Measurements from ENCODE around the gene VPS26A. TPM values are rescaled to one million over a fixed set of nuclear protein-coding genes. Genes with fewer than 3 reads are reported as not detected.

The VPS26A gene
- total RNA-seq, 2 experiments from 2014 or later, result 32.8 to 33.0 TPM

DNA sequence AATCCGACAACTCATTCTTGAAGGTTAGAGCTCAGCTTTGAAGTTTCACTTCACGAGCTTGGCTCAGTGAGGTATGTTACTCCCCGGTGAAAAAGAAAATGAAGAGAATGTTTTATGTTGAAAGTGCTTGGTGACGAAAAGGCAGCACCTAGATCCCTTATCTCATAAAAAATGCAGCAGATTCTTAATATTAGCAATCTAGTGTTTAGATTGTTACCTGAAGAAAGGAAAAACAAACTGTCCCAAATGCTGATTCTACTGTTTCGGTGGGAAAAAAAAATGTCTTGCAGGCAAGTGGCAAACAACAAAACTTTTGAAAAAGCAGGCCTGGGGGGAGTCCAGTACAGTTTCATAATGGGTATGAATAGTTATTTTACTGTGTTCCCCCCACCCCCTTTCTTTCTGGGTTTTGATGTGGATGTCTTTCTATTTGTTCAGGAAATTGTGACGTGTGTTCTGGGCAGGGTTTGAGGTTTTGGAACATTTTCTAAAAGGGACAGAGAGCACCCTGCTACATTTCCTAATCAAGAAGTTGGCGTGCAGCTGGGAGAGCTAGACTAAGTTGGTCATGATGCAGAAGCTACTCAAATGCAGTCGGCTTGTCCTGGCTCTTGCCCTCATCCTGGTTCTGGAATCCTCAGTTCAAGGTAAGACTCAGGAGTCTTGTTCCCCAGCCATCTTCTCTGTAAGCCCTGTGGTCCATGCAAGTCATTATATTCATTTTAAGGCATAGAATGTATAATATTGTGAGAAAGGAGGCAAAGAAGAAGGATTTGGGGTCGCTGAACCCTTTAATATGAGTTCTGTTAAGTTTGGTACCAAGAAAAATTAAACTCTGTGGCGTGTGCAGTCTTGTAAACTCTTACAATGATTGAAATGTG lies 36.1 kb upstream of the VPS26A start, which contains the start of gene SRGN:
Gene SRGN, plus strand, starts transcription at position 514 of the 881 bp plus-strand sequence. Its CDS starts 55 bp downstream, at position 569.
- H3K4me1 Mint-ChIP-seq (ENCODE audit: low read depth), result peaks cover 62% of the 10 kb centered on the region
- CTCF ChIA-PET, result interaction anchor here (0.6 to 1.0 kb wide), 3 partner anchors 81 to 137 kb away, joined by 3 to 5 read pairs (median 3); no protein-coding TSS in a partner anchor
- H3K36me3 Mint-ChIP-seq (ENCODE audit: low read depth), result peaks cover 31% of the 10 kb centered on the region
- no peaks in the 10 kb centered on the region for H3K9me3 Mint-ChIP-seq
- no peaks in the 10 kb centered on the region for H3K27me3 Mint-ChIP-seq
- peak; percentile 56 for ATAC-seq (ENCODE audit: poor library complexity)
- H3K36me3 ChIP-seq (ENCODE audit: insufficient read depth, low read length), result no peaks in the 10 kb centered on the region
- no peaks in the 10 kb centered on the region for H3K9me3 ChIP-seq (ENCODE audit: control insufficient read depth in 1 of 2, insufficient read depth in 1 of 2, low read length in 2 of 2)
- intact Hi-C loops (cut with DNase I, micrococcal nuclease), result loop anchor here in 1 of 2 experiments (1.0 kb wide), 1 partner anchor 33 kb away; no protein-coding TSS in a partner anchor
- TF ChIP-seq, protein P1, sequence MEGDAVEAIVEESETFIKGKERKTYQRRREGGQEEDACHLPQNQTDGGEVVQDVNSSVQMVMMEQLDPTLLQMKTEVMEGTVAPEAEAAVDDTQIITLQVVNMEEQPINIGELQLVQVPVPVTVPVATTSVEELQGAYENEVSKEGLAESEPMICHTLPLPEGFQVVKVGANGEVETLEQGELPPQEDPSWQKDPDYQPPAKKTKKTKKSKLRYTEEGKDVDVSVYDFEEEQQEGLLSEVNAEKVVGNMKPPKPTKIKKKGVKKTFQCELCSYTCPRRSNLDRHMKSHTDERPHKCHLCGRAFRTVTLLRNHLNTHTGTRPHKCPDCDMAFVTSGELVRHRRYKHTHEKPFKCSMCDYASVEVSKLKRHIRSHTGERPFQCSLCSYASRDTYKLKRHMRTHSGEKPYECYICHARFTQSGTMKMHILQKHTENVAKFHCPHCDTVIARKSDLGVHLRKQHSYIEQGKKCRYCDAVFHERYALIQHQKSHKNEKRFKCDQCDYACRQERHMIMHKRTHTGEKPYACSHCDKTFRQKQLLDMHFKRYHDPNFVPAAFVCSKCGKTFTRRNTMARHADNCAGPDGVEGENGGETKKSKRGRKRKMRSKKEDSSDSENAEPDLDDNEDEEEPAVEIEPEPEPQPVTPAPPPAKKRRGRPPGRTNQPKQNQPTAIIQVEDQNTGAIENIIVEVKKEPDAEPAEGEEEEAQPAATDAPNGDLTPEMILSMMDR (IDR thresholded peaks at IDR 0.05), result no peak
- POLR2A ChIA-PET, result interaction anchor here (0.6 to 2.5 kb wide), 16 partner anchors 9 to 756 kb away, joined by 3 to 38 read pairs (median 4); partner anchors contain the start of genes DDX21, HNRNPH3 and KIFBP
- no peaks in the 10 kb centered on the region for H3K27me3 ChIP-seq (ENCODE audit: control insufficient read depth in 1 of 2, insufficient read depth in 2 of 2, low read length in 2 of 2)
- peak; percentile 52 to 97 (median 60) for DNase-seq
- H3K4me1 ChIP-seq (ENCODE audit: insufficient read depth, low read length), result peaks cover 52% of the 10 kb centered on the region
- H3K27ac ChIP-seq (ENCODE audit: low read depth in 1 of 2, low read length in 2 of 2), result peak within 1 kb of the TSS; percentile 94 to 98
- peak within 1 kb of the TSS; percentile 59 for H3K4me3 ChIP-seq (ENCODE audit: low read length)
- H3K4me3 Mint-ChIP-seq, result peak within 1 kb of the TSS; percentile 88
- peak within 1 kb of the TSS; percentile 94 for H3K27ac Mint-ChIP-seq

DNA sequence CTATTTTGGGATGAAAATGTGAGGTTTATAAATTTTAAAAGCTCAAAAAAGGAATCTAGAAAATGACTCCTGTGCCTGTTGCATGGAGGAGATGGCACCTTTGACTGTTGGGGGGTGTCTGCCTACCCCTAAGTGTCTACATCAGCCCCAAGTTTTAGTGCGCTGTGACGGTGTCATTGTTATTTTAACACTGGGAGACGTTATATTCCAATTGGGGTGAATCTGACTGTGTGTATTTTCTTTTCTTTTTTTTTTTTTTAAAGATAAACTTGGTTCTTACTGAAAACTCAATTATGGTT lies 35.6 kb upstream of the VPS26A start:
- H3K36me3 Mint-ChIP-seq (ENCODE audit: low read depth), result peaks cover 36% of the 10 kb centered on the region
- H3K9me3 ChIP-seq (ENCODE audit: control insufficient read depth in 1 of 2, insufficient read depth in 1 of 2, low read length in 2 of 2), result no peaks in the 10 kb centered on the region
- no peaks in the 10 kb centered on the region for H3K36me3 ChIP-seq (ENCODE audit: insufficient read depth, low read length)
- peak overlapping the region; percentile 94 for H3K27ac Mint-ChIP-seq
- intact Hi-C loops (cut with DNase I, micrococcal nuclease), result no loop called here
- ATAC-seq (ENCODE audit: poor library complexity) (peak; percentile 11), DNase-seq (peak in 5 of 14 experiments; percentile 13 to 59 (median 57))
- H3K4me3 Mint-ChIP-seq, result peak overlapping the region; percentile 88
- TF ChIP-seq, protein P1 (IDR thresholded peaks at IDR 0.05), result no peak
- H3K4me3 ChIP-seq (ENCODE audit: low read length), result peak overlapping the region; percentile 59
- H3K4me1 ChIP-seq (ENCODE audit: insufficient read depth, low read length), result peaks cover 56% of the 10 kb centered on the region
- no peaks in the 10 kb centered on the region for H3K27me3 ChIP-seq (ENCODE audit: control insufficient read depth in 1 of 2, insufficient read depth in 2 of 2, low read length in 2 of 2)
- ChIA-PET CTCF (interaction anchor here (1.0 kb wide), 1 partner anchor 83 kb away, joined by 5 read pairs; no protein-coding TSS in a partner anchor), POLR2A (interaction anchor here (0.6 to 2.5 kb wide), 11 partner anchors 10 to 757 kb away, joined by 3 to 38 read pairs (median 4); partner anchors contain the start of genes DDX21, HNRNPH3 and KIFBP)
- no peaks in the 10 kb centered on the region for H3K9me3 Mint-ChIP-seq
- H3K27me3 Mint-ChIP-seq, result no peaks in the 10 kb centered on the region
- H3K4me1 Mint-ChIP-seq (ENCODE audit: low read depth), result peaks cover 68% of the 10 kb centered on the region
- H3K27ac ChIP-seq (ENCODE audit: low read depth in 1 of 2, low read length in 2 of 2), result peak overlapping the region; percentile 94 to 98

DNA sequence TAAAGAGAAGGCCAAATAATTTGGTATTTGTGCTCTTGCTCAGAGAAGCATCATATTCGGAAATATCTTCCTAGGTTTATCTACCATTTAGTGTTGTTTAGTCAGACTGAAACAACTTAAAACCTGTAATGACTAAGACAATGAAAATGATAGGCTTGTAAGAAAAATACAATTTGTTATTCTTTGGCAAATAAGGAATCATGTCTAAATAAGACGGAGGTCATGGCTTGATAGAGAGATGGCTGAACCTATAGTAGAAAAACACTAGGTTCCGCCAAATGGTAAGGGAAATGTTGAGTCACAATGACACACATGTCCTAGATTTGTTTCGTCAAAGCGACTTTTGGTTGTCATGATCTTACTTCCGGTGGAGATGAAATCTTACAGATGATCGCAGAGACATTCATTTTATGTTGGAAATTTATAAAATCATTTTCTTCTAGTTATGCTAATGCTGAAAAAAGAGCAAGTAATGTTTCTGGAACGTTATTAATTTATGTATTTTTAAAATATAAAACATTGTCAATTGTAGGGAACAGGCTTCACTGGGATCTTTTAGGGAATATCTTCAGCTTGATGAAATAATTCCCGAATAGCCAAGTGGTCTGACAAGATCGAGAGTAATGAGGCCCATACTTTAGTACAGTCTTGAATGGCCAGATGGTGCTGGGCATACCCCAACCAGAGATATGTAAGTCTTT lies 35.0 kb upstream of the VPS26A start:
- H3K4me3 ChIP-seq (ENCODE audit: low read length), result peak overlapping the region; percentile 59
- H3K27ac ChIP-seq (ENCODE audit: low read depth in 1 of 2, low read length in 2 of 2), result peak overlapping the region; percentile 94 to 98
- intact Hi-C loops (cut with DNase I, micrococcal nuclease), result no loop called here
- DNase-seq (peak in 6 of 14 experiments; percentile 16 to 97 (median 68)), ATAC-seq (ENCODE audit: poor library complexity) (peak; percentile 27)
- TF ChIP-seq, protein P1 (IDR thresholded peaks at IDR 0.05), result no peak
- Mint-ChIP-seq H3K4me1 (ENCODE audit: low read depth) (peaks cover 70% of the 10 kb centered on the region), H3K27ac (peak overlapping the region; percentile 94), H3K27me3 (no peaks in the 10 kb centered on the region), H3K36me3 (ENCODE audit: low read depth) (peaks cover 37% of the 10 kb centered on the region), H3K4me3 (peak overlapping the region; percentile 94), H3K9me3 (no peaks in the 10 kb centered on the region)
- no peaks in the 10 kb centered on the region for H3K36me3 ChIP-seq (ENCODE audit: insufficient read depth, low read length)
- no peaks in the 10 kb centered on the region for H3K9me3 ChIP-seq (ENCODE audit: control insufficient read depth in 1 of 2, insufficient read depth in 1 of 2, low read length in 2 of 2)
- H3K27me3 ChIP-seq (ENCODE audit: control insufficient read depth in 1 of 2, insufficient read depth in 2 of 2, low read length in 2 of 2), result no peaks in the 10 kb centered on the region
- ChIA-PET CTCF (no interaction called here), POLR2A (interaction anchor here (1.2 to 2.5 kb wide), 8 partner anchors 26 to 132 kb away, joined by 3 to 38 read pairs (median 8); partner anchors contain the start of genes DDX21 and KIFBP)
- peaks cover 60% of the 10 kb centered on the region for H3K4me1 ChIP-seq (ENCODE audit: insufficient read depth, low read length)
